ENCODE measurements around the gene TRERF1.

The TRERF1 gene

DNA sequence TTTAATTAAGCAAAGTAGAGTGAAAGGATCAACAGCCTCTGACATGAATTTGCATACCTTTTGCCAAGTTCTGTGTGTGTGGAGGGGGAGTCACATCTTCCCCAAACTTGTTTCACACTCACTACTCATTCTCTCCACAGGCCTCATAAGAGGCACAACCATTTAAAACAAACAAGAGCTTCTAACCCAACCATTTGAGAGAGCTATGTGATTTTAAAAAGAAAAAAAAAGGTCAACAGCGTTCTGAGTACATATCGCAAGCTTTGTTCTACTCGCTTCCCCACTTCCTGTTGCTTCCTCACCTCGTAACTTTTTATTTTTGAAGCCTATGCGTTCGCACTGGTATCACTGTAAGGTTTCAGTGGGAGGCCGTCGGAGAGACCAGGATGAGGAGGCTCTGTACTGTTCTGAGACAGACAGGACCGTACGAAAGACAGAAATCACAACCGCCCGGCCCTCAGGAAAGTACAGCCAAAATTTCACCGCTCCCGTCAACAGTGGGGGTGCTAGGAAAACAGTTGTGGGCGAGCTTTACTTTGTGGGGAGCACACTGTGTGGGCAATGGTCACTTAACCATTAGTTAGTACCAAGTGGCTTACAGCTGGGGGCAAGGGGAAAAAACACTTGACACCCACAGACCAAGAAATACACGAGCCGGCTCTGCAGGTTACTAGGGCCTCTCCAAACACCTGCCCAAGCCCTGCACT, 61.3 kb downstream of the TRERF1 start:
- no peak for DNase-seq

DNA sequence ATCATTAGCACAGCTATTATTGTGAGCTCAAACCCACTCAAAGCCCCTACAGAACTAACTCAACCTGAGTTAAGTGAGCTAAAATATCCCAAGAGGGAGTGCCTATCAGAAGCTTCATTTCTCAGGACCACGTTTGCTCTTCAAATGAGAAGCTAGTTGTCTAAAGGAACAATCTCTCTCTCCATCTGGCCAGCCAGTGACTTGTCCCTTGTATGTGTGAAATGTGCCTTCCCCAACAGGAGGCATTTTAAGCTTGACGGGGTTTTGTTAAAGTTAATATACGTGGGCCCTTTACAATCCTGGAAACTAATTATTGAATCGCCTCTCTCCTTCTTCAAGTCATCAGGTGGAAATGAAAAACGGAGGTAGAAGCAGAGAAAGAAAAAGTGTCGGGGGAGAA, 62.0 kb downstream of the TRERF1 start:
- DNase-seq = no peak

DNA sequence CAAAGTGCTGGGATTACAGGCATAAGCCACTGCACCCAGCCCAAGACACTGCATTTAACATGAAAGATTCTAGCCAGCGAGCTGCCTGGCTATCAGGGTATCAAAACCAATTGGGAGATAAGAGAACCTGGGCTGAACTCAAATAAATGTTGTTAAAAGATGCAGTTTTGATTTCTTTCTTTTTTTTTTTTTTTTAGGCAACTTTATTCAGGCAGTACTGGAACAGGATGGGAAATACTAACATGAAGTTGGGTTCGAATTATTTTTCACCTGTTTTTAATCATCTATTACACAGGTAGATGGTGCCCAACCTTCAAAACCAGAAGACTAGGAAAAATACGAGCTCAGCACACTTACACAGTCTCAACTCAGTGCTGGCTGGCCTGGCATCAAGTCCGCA, 63.7 kb downstream of the TRERF1 start:
- no peak for DNase-seq

DNA sequence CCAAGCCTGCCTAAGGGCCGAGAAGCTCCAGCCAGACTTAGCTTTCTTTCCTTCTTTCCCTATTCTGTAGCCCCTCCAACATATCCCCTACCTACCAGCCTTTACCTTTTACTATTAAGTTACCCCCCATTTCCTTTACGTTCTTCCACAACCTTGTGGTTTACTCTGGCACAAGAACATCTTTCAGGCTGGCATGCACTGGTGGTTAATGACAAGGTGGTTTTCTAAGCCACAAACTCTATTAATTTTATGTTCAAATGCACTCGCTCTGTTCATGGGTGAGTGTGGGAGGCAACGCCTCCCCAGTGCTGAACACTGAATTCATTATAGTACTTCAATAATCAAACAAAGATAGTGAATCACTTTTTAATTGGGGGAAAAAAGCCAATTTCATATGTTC, 64.4 kb downstream of the TRERF1 start:
- DNase-seq = peak; percentile 68

DNA sequence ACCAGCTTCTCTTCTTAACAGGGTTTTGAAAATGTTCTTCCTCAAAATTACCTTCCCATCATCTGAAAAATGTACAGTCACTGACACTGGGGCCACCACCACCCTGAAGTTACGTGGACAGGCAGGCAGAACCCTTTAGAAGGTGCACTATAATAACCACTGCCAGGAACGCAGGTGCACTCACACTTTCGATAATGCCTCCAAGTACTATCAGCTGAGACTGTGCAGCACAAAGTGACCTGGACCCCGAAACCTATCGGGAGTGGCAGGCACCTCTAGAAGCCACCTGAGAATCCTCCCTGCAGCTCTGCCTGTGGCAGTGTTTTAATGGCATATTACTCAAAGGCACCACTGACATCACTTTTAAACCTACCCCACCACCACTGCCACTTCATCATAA, 66.4 kb downstream of the TRERF1 start:
- no peak for DNase-seq

DNA sequence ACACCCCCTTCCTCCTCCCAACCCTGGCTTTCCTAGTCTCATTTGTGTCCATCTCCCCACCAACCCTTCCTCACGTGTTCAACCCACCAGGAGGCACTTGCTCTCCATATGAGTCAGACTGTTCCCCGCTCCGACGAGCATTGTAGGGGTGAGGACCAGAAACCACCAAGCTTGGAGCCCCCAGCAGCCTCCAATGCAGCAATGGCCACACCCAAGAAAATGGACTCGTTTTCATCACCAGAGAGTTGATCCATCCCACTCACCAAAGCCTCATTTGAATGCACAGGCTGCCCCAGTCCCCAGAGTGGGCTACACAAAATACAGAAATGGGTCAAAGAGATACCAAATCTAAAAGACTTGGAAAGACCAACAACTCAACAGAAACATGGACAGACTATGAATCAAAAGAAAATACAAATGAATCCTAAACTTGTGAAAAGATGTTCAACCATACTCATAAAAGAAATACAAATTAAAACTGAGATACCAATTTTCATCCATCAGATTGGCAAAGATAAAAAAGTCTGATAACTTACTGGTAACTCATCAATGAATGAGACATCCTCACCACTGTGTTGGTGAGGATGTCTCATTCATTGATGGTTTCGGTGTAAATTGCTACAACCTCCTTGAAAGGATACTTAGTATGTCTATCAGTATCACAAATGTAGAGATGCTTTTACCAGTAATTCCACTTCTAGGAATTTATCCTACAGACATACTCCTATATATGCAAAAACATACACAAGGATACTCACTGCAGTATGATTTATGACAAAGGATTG, 68.1 kb downstream of the TRERF1 start:
- DNase-seq = no peak

DNA sequence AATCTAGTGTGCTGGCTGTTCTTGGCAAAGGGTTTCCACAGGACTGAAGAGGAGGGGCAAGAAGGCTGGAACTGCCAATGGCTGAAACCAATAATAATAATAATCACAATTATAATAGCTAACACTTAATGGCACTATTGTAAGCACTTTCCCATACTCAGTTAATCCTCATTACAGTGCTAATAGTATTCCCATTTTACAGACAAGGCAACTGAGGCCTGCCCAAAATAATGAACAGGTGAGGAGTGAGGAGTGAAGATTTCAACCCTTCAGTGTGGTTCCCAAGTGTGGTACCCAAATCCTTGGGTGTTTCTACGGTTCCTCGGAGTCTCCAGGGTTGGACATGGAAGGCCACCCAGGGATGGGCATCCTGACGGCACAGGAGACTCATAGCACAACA, 69.9 kb downstream of the TRERF1 start:
- DNase-seq = no peak

DNA sequence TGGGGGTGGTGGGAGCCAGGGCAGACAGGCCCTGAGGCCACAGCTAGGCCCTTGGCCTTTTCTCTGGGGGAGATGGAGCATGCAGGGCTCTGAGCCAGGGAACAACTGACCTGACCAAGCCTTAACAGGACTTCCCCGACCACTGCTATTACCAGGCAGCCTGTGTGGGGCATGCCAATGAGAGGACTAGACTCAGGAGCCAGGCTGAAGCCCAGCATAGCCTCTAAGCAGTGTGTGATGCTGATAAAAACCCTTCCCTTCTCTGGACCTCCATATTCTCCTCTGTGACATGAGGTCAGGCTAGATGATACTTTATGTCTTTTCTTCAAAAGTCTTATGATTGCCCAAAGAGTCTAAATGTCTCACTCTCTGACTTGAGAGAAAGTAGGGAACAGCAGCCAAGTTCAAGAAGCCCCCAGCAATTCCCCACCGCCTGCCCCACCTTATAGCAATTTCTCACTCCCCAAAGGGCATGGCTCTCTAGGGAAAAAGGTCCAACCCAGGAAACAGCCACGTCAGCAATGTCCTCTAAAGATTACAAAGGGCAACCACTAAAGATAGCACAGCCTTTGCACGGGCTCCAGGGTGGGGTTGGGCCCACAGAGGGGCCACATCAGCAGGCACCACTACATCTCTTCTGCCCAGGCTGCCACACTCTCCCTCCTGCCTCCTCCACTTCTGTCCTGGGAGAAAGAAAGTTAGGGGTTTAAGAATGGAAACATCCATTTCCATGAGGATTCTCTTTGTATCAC, 71.3 kb downstream of the TRERF1 start:
- DNase-seq = no peak

DNA sequence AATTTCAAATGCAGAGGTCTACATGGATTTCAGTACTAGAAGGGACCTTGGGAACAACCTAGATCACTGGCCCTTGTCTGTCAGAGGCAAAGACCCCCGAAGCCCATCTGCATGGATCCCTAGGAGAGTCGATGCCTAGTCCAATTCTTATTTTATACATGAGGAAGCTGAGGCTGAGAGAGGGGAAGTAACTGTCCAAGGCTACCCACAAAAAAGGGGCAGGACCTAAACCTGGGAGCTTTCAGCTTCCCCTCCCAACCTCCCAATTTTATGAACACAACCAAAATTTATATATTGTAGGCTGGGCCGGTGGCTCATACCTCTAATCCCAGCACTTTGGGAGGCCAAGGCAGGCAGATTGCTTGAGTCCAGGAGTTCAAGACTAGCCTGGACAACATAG, 73.2 kb downstream of the TRERF1 start:
- no peak for DNase-seq

DNA sequence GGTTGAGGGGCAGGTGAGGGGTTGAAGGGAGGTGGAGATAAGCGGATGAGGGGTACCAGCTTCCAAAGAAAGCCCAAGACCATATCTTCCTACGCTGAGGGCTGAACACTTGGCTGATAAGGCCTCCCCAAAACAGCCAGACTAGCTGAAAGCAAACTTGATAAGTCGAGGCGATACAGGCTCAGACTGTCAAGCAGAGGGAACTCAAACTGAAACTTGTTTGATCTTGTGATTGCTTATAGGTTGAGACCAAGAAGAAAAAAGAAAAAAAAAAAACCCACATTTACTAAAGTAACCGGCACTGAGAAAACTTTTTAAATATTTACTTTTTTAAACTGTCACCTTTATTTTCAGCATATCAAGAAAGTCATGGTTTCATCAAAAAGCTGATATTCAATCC, 73.6 kb downstream of the TRERF1 start:
- DNase-seq = no peak

DNA sequence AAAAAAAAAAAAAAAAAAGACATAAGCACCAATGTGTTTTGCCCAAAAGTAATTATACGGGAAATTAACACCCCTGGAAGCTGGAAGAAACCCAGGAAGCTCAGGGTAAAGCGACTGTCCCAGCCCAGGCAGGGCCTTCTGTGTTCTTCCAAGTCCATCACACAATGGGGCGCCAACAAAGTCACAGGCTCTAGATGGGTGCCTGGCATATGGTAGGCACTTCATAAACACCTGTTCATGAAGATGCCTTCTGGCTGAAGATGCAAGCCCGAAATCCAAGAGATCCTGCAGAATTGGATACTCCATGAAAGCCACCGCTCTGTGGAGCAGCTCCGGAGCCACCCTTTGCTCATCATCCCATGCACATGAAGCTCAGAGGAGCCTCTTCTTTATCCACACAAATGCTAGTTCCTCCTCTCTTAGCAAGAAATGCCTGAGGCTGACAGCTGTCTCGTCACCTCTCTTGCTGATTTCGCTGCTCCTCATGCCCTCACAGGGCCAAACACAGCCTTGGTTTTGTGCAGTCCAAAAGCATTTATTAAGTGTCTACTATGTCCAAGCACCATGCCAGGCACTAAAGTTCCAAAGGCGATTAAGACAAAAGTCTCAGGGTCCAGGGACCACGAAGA, 76.6 kb downstream of the TRERF1 start:
- no peak for DNase-seq

DNA sequence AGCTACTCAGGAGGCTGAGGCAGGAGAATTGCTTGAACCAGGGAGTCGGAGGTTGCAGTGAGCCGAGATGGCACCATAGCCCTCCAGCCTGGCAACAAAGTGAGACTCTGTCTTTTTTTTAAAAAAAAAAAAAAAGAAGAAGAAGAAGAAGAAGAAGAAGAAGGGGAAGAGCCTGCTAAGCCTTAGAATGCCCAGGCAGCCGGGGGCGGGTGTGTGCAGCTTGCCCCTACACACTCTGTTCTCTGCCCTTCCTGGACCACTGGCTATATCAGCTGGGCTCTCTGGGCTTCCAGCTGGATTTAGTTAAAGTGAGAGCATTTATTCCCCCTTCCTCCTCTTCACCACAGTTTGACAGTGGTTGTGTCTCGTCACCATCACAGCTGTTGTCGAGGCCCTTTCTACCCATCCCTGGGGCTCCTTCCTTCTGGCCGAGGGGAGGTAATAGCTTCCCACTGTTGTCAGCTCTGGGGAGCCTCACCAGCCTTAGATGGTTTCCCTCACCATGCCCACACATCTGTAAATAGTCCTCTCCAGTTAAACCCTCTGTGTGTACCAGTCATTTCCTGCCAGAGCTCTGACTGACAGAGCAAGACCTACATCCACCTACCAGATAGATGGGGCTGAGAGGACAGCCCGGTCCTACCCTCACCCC, 77.6 kb downstream of the TRERF1 start:
- peak; percentile 47 for DNase-seq

DNA sequence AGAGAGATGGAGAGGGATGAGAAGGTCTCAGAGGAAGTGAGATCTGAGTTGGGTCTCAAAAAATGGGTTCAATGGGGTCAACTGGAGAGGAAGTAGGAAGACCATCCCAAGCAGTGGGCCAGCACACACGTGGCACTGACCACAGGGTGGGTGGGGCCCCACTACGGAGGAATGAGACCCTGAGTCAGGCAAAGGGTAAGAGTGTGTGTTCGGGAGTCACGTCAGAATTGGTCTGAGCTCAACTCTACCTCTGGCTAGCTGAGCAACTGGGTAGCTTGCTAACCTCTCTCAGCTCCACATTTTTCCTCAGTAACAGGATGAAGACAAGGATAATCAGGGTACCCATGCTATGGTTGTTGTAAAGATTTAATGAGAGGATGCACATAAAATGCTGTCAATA, 79.0 kb downstream of the TRERF1 start:
- DNase-seq = no peak

DNA sequence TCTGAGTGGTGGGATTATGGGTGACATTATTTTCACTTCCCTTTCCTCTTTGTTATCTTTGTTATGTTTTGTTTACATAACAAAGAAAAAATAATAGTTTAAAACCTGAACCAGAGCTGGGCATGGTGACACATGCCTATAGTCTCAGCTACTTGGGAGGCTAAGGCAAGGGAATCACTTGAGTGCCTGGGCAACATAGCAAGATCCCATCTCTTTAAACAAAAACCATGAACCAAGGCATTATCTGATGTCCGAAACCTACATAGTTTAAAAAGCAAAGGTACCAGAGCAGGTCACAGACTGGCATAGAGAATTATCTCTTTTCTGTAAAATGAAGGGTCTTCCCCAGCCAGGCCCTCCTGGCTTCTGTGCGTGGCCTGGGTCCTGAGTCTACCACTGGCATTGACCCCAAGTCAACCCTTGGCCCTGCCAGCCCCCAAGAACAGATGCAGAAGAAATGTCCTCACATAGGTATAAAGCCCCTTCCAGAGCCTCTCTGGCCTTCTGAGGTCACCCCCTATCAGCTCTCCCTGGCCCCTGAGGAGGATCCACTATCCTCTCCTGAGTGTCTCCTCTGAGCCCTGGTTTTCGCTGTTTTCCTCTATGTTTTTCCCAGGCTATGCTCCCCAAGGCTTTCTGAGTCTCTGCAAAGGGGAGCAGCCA, 81.3 kb downstream of the TRERF1 start:
- DNase-seq = no peak

DNA sequence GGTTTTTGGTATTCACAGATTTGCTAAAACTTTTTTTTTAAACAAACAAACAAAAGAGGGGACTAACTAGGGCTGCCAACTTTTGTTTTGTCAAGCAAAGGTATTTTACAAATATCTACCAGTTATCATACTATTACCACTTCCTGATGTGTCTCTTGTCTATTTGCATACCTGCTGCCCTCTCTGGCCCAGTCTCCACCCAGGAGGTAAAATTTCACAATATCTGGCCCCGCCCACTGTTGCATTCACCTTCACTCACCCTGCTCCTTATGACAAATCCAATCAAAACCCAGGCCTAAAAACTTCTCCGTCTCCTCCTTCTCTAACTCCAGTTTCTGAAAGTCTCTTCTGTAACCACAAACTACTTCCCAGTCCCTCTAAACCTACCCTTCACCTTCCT, 82.2 kb downstream of the TRERF1 start:
- no peak for DNase-seq

DNA sequence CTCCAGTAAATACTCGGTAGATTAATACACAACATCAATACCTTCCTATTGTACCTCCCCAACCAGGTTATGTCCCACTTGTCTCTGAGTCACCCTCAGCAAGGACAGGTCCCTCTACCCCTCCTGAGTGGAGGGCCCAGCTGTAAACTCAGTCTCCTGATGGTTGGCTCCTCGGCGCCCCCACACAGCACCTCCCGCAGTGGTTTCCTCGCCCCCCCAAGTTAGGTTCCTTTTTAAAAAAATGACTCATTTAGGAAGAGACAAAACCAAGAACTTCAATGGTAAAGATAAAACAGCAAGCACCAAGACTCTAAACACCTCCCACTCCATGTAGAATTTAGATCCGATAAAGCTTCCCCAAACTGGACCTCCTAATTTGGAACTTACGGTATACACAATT, 83.5 kb downstream of the TRERF1 start:
- peak; percentile 6 for DNase-seq

DNA sequence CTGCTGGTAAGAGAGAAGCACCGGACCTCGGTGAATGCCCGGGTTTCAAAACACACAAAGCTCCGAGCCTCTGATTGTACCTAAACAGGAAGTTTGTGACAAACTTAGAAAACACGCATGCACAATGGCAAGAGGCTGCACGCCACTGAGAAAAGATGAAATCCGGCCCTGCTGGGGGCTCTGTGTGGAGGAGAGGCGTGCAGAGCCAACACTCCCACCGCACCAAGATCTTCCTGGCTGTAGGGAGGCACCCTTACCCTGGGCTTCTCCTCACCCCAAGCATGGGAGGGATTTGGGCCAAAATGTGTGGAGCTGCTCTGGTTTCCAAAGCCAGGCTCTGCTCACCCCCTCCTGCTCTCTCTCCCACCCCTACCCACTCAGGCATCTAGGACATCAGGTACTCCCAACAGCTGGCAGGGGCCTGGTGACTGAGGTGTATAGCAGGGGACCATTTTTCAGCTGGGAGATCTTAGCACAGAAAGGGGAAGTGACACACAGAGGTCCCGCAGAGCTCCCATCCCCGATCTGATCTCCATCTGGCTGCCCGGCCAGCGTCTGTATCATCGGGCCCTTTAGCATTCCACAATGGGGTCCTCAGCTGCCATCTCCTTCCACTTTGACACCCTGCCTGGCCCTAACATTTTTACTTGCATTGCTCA, 84.2 kb downstream of the TRERF1 start:
- peak; percentile 50 for DNase-seq

DNA sequence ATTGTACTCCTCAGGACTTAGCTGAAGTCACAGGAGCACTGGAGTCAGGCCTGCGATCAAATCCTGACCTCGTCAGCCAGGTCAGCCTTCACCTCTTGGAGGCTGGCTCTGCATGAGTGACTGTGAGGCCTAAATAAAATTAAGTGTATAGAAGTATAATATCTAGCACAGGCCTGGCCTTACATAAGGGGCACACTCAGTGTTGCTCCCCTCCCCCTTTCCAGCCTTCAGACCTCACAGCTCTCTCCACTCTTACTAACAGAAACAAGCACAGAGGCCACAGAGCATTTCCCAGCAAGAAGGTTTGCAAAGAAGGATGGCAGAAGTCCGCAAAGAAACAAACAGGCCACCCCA, 84.8 kb downstream of the TRERF1 start:
- DNase-seq = no peak

DNA sequence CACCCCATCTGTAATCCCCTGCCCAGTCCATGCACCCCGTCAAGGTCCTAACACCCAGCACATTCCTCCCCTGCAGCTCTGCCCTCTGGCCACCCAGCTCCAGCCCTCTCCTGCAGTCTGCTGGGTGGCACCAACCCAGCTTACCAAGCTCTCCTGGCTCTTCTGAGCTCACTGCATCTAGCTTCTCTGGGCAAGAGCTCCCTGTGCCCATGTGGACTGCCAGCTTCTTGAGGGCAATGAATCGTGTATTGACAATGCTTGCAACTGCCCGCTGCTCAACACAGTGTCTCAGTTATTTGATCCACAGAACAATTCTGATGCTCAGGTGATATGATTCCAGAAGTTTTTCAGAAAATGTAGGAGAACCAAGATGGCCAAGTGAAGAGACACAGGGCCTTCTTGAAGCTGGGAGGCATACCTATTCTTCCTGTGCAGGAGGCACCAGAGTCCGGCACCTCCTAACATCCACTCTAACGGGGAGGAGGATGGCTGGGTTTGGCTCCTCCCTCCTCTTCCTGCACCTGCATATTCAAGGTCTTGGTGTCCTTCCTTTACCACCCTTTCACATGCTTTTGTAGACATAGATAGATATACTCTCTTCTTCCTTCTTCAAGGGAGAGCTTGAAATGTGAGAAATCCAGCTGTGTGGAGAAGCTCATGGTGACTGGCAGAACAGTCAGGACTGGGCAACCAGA, 85.6 kb downstream of the TRERF1 start:
- DNase-seq = no peak

DNA sequence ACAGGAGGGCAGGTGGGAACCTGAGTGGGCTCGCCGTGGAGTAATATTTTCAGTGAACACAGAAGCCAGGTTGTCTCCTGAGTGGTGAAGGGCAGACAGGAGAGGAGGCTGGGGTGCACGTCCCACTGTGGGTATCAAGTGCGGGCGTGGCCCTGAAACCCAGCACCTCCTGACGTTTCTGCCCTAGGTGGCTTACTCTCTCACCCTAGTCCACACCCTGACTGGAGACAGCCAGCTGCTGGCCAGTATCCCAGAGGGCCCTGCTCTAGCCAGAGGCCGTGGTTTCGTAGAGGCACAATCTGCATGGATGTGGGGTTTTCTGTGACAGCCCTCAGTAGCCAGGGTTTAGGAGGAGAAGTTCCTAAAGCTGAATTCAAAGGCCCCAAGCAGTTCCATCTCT, 86.7 kb downstream of the TRERF1 start:
- DNase-seq = no peak
